ENCODE results near the gene ISG15.
A peak's percentile ranks its signal among the peaks of the same experiment; 100 is the strongest.
"Not testable (repeated sequence)": the region's sequence is repeated elsewhere in the genome, so short reads cannot be mapped to it uniquely, and the experiment has no call there.

The ISG15 gene

GRCh38 chr1:995665-996633, 17.3 kb upstream of the ISG15 start:
- DNase-seq (ENCODE audit: low spot score): no peak

GRCh38 chr1:996851-997712, 16.2 kb upstream of the ISG15 start:
- DNase-seq (ENCODE audit: low spot score): no peak

- no peak for DNase-seq (ENCODE audit: low spot score)
Observed at GRCh38 chr1:997713-997992, 15.6 kb upstream of the ISG15 start.

GRCh38 chr1:997993-998744, 15.1 kb upstream of the ISG15 start:
- DNase-seq (ENCODE audit: low spot score): no peak

- no peak for DNase-seq (ENCODE audit: low spot score)
Observed at GRCh38 chr1:998745-998994, 14.6 kb upstream of the ISG15 start.

DNA sequence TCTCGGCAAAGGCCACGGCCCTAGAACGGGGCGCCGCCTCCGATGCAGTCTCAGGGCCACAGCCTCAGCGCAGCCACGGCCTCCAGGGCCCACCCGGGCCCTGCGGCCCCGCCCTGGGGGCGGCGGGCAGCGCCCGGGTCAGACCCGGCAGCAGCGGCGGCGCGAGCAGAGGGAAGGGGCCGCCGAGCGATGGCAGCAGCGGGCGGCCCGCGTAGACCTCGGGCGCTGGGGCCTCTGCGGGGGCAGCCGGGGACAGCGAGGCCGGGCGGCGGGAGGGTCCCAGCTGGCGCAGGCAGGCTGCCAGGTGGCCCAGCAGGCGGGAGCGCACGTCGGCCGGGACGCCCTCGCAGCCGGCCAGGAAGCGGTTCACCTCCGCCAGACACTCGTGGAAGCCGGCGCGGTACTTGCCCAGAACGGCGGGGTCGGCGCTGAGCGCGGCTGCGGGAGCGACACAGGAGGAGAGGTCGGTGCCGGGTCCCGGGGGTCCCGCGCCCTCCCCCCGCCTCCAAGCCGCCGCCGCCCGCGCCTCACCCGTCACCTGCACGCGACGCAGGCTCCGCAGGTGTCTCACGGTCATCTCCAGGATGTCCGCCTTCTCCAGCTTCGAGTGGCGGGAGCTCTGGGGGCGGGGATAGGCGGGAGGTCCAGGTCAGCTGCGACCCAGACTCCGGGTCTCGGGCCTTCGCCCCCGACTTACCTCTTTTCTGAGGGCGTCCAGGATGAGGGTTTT, 14.1 kb upstream of the ISG15 start:
- no peak for DNase-seq (ENCODE audit: low spot score)

GRCh38 chr1:999725-1000356, 13.5 kb upstream of the ISG15 start, which contains the start of gene HES4:
Gene HES4 (minus strand): TSS chr1:1000097. CDS start chr1:999973, 124 bp downstream.
- peak; percentile 50 for DNase-seq (ENCODE audit: low spot score)

DNA sequence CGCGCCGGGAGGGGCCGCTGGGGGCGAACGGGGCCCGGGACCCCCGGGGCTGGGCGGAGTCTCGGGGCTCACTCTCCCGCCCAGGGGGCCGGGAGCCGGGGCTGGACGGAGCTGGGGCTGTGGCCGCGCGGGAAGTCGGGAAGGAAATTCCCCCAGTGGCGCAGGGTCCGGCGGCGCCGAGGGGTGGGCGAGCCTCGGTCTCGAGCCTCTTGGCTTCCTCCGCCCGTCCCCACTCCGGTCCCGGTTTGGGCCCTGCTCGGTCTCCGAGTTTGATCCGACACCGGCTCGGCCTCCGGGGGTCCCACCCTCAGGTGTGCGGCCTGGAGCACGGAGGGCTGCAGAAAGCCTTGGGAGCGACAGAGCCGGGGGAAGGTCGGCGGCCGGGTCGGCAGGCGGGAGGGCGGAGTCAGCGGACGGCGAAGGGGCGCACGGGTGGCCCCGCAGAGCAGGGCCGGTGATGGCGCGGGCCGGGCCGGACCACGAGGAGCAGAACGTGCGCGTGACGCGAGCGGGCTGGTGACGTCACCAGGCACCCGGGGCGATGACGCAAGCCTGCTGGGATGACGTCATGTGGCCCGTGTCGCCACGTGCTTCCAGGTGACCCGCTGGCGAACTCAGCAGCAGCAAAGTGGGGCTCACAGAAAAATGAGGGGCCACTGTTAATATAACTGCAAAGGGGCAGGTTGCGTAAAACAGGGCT, 12.8 kb upstream of the ISG15 start:
- peak; percentile 70 for DNase-seq (ENCODE audit: low spot score)

GRCh38 chr1:1001057-1001783, 12.1 kb upstream of the ISG15 start:
- DNase-seq (ENCODE audit: low spot score): no peak

GRCh38 chr1:1003618-1004419, 9.5 kb upstream of the ISG15 start:
- no peak for DNase-seq (ENCODE audit: low spot score)

DNA sequence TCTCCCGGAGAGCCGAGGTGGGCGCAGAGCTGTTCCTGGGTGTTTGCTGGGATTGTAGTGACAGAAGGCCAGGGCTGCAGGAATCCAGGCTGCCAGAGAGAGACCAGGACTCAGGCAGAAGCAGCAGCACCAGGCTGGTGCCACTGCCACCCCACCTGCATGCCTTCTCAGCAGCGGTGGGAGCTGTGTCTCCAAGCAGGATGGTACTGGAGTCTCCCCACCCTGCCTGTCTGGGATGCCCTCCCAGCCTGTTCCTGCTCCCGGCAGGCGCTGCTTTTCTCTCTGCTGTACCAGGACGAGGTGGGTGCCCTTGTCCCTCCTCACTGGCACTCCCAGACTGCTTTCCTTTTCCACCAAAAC, 8.9 kb upstream of the ISG15 start:
- no peak for DNase-seq (ENCODE audit: low spot score)

DNA sequence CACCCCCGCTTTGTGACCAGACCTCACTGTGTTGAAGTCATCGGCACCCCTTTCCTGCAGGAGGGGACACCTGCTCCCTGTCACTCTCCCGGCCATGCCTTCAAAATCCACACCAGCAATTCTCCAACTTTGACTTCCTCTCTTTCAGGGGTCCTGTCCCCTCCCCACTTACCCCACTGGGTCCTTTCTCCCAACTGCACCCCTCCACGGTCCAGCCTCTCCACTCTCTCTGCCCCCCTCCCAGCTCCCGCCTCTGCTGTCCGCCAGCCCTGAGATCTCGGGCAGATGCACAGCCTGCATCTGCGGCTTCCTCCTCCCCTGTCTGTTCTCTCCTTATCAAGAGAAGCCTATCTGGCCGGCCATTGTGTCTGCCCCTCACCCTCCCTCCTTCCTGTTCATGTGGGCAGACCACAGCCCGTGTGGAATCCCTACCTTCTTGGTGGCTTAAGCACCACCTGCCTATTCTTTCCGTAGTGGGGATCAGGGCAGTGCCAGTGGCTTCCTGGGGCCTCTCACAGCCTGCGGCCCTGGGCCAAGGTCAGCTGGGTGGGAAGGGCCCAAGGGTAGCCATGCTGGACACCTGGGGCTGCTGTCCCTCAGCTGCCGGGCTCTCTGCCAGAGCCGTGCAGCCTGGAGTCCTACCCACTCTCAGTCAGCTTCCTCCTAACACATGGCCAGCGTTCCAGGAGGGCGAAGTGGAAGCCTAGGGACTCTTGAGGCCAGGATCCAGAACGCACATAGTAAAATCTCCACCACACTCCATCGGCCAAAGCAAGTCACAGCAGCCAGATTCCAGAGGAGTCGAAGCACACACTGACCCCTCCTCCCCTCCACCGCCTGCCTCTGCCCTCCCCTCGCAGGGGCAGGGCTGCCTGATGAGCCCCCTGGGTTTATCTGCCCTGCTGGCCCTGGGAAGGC, 8.3 kb upstream of the ISG15 start:
- DNase-seq (ENCODE audit: low spot score): no peak

DNA sequence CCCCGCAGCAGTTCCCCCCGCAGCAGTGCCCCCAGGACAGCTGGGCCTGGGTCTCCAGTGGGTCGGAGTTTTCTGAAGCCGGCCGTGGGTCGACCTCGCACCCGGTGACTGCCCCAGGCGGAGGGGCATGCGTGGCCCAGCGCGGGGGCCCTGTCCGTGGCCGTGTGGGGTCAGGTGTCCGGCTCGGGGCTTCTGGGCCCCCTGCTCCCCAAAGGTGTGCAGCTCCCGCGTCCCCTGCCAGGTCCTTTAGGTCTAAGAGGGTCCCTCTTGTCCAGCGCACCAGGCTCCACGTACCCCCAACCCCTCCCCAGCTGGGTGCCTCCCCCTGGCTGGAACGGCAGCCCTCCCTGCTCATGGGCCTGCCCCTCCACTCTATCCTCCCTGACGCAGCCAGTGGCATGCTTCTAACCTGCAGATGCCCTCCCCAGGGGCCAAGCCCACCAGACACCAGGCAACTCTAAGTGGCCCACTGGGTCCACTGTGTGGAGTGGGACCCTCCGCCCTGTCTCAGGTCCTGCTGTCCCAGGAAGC, 7.5 kb upstream of the ISG15 start:
- DNase-seq (ENCODE audit: low spot score): no peak

DNA sequence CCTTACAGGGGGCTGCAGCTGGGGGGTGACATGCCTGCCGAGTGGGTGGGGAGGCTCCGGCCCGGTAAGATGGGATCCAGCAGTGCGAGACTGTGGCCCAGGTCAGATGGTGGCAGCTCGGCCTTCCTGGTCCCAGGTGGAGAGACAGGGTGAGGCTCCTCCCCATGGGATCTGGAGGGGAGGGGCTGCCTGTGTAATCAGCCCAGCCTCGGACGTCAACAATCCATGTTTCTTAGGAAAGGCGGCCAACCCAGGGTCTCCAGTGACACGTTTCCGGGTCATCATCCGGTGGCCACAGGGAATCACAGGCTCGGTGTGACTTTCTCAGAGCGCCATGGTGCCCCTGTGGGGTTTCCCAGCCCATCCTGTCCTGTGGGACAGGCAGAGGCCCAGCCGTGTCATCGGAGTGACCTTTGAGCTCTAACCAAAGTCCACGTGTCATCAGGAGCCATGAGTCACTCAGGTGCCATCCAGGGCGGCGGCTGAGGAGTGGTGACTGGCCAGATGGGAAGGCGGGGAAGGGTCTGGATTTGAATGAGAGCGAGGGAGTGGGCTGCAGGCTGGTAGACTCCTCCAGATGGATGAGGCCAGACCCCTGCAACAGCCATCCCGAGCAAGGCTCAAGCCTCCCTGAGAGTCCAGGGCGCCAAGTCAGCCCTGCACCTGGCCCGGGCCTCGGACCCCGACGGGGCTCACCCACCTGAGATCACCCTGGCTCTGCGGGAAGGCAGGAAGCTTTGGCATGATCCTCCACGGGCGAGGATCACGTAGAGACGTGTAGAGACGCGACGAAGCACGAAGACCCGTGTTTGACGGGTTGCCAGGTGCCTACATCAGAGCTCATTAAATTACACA, 6.8 kb upstream of the ISG15 start:
- DNase-seq (ENCODE audit: low spot score): no peak

- not testable (repeated sequence) for DNase-seq (ENCODE audit: low spot score)
Observed at GRCh38 chr1:1010131-1010530, 3.2 kb upstream of the ISG15 start.

DNA sequence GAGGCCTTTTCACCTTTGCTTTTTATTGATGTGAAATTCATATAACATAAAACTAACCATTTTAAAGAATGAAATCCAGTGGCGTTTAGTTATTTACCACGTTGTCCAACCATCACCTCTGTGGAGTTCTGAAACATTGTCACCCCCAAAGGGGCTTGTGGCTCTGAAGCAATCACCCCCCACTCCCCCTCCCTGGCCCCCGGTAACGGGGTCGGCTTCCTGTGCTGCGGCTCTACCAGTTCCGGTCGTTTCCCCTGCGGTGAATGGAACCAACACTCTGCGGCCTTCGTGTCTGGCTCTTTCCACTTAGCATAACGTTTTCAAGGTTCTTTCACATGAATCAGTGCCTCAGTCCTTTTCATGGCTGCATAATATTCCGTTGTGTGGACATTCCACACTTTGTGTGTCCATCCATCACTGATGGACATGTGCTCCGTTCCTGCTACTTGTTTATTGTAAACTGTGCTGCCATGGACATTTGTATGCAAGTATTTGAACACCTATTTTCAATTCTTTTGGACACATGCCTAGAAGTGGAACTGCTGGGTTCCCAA, 1.8 kb upstream of the ISG15 start:
- no peak for DNase-seq (ENCODE audit: low spot score)

GRCh38 chr1:1012736-1013104, 577 bp upstream of the ISG15 start:
- DNase-seq (ENCODE audit: low spot score): not testable (repeated sequence)

Data from germinal center (tissue), 1 donor.